Liver (tissue), 9 donors: ENCODE results near the gene ADAR. TPM values are rescaled to one million over a fixed set of nuclear protein-coding genes. Genes with fewer than 3 reads are reported as not detected.

Experiments used
- DNase-seq: peaks from one replicate; pipeline ENCODE4 v3.0.0-alpha.2; 2017; ENCODE audit warnings: low spot score
- H3K27ac ChIP-seq, 2 donors: one replicate each; pipeline ENCODE4 v1.7.0; 2013; ENCODE audit warnings: inconsistent platforms in 2 of 2, low read length in 2 of 2, control low read depth in 1 of 2, low read depth in 1 of 2, mild to moderate bottlenecking in 1 of 2
- H3K27me3 ChIP-seq, 4 donors: one replicate each; pipeline versions ENCODE4 v1.6.1 to v1.7.0; 2013; ENCODE audit warnings: low read length in 3 of 4, inconsistent platforms in 1 of 4, mild to moderate bottlenecking in 1 of 4, moderate library complexity in 1 of 4; ENCODE audit not compliant: control insufficient read depth in 4 of 4, insufficient read depth in 4 of 4
- H3K36me3 ChIP-seq, 4 donors: one replicate each; pipeline versions ENCODE4 v1.6.1 to v1.7.0; 2013; ENCODE audit warnings: low read length in 3 of 4, mild to moderate bottlenecking in 3 of 4, low read depth in 1 of 4, moderate library complexity in 1 of 4; ENCODE audit not compliant: control insufficient read depth in 4 of 4, insufficient read depth in 3 of 4
- H3K4me1 ChIP-seq, 4 donors: one replicate each; pipeline versions ENCODE4 v1.6.1 to v1.7.0; 2013; ENCODE audit warnings: low read length in 3 of 4, mild to moderate bottlenecking in 3 of 4, moderate library complexity in 1 of 4; ENCODE audit not compliant: control insufficient read depth in 4 of 4, insufficient read depth in 4 of 4
- H3K4me3 ChIP-seq, 3 donors: one replicate each; pipeline versions ENCODE4 v1.6.1 to v1.7.0; 2013; ENCODE audit warnings: low read length in 3 of 3, control low read depth in 1 of 3, low read depth in 1 of 3, mild to moderate bottlenecking in 1 of 3
- H3K9ac ChIP-seq, 2 donors: one replicate each; pipeline ENCODE4 v1.7.0; 2013; ENCODE audit warnings: low read length in 2 of 2, mild to moderate bottlenecking in 2 of 2, moderate library complexity in 2 of 2, control low read depth in 1 of 2, low read depth in 1 of 2
- H3K9me3 ChIP-seq, 4 donors: one replicate each; pipeline versions ENCODE4 v1.6.1 to v1.7.0; 2013; ENCODE audit warnings: low read length in 3 of 4; ENCODE audit not compliant: control insufficient read depth in 4 of 4
- EGR1 ChIP-seq, 2 donors: IDR thresholded peaks; 2 replicates each; pipeline ENCODE4 v1.6.1; 2016 to 2018; ENCODE audit warnings: antibody characterized with exemption in 2 of 2, low read depth in 2 of 2
- FOXA1 ChIP-seq: IDR thresholded peaks from 2 replicates; pipeline ENCODE4 v1.6.1; 2016; ENCODE audit warnings: antibody characterized with exemption
- GABPA ChIP-seq, 2 donors: IDR thresholded peaks in 1 of 2; conservative IDR thresholded peaks in 1 of 2; 2 replicates each; pipeline ENCODE4 v1.6.1; 2016; ENCODE audit warnings: antibody characterized with exemption in 2 of 2, mild to moderate bottlenecking in 1 of 2, moderate library complexity in 1 of 2
- HNF4A ChIP-seq, 2 donors: conservative IDR thresholded peaks; 2 replicates each; pipeline ENCODE4 v1.6.1; 2016; ENCODE audit warnings: antibody characterized with exemption in 2 of 2, mild to moderate bottlenecking in 2 of 2
- HNF4G ChIP-seq: IDR thresholded peaks from 2 replicates; pipeline ENCODE4 v1.6.1; 2016; ENCODE audit warnings: antibody characterized with exemption
- JUND ChIP-seq, 2 donors: IDR thresholded peaks; 2 replicates each; pipeline ENCODE4 v1.6.1; 2016; ENCODE audit warnings: antibody characterized with exemption in 2 of 2
- RAD21 ChIP-seq, 2 donors: IDR thresholded peaks; 2 replicates each; pipeline ENCODE4 v1.6.1; 2016; ENCODE audit warnings: antibody characterized with exemption in 2 of 2, mild to moderate bottlenecking in 2 of 2
- RXRA ChIP-seq, 2 donors: IDR thresholded peaks; 2 replicates each; pipeline ENCODE4 v1.6.1; 2017 to 2018; ENCODE audit warnings: antibody characterized with exemption in 2 of 2, mild to moderate bottlenecking in 1 of 2
- WGBS: extraction: QIAGEN DNeasy Blood & Tissue Kit; methylation state at CpG from one replicate; pipeline ENCODE4 v1.1.7; 2013; 5-methylcytosine and 5-hydroxymethylcytosine counted together
- polyA plus RNA-seq, 2 donors: library from polyadenylated mRNA; stranded (reverse) in 1 of 2; unstranded in 1 of 2; fragments of 200-250 nt in 1 of 2; fragments of >200 nt in 1 of 2; fragmentation: Nextera tagmentation in 1 of 2; extraction: Ambion mirVana in 1 of 2; gene quantifications; one replicate each; pipeline versions ENCODE4 v1.2.1 to v1.2.3, GENCODE V29; 2013 to 2015
- total RNA-seq, 2 donors: library from RNA; depleted of rRNA; stranded (reverse); fragments of >200 nt; gene quantifications; one replicate each; pipeline ENCODE4 v1.2.3, GENCODE V29; 2014
- TF ChIP-seq, protein P1 (sequence below): IDR thresholded peaks from 2 replicates; pipeline ENCODE4 v1.6.1; 2016; ENCODE audit warnings: antibody characterized with exemption, mild to moderate bottlenecking
- TF ChIP-seq, protein P2 (sequence below): fragments of 150-350 bp; IDR thresholded peaks from 2 replicates; pipeline ENCODE4 v1.5.1; 2017; ENCODE audit warnings: improper control_type of control experiment, low read depth, low read length; ENCODE audit not compliant: missing input control
- TF ChIP-seq, protein P3 (sequence below): IDR thresholded peaks from 2 replicates; pipeline ENCODE4 v1.6.1; 2016; ENCODE audit warnings: antibody characterized with exemption
- TF ChIP-seq, protein P4 (sequence below): IDR thresholded peaks from 2 replicates; pipeline ENCODE4 v1.6.1; 2016; ENCODE audit warnings: antibody characterized with exemption
- TF ChIP-seq, protein P5 (sequence below): IDR thresholded peaks from 2 replicates; pipeline ENCODE4 v1.6.1; 2016; ENCODE audit warnings: antibody characterized with exemption
- donor health status: healthy.
- donor health status: healthy.
- donor health status: healthy.
- donor health status: healthy.
- donor health status: healthy.

Gene ADAR
- total and polyA plus RNA-seq, 4 donors: 39.3 to 76.1 (median 51.1) TPM

DNA sequence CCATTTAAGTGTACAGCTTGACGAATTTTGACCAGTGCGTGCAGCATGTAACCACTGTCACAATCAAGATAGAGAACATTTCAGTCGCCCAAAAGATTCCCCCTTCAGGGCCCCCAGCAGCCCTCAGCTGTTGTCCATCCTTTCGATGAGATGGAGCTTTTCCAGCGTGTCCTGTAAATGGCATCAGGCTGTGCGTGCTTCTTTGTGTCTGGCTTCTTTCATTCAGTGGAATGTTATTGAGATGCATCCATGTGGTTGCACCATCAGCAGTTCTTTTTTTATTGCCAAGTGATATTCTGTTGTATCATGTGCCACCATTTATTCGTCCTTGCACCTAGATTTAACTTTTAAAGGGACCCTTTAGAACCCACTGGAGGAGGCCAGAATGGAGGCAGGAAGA, 71.4 kb downstream of the ADAR start:
- H3K4me3 ChIP-seq: no peak overlapping the region
- TF ChIP-seq HNF4A (conservative IDR thresholded peaks at IDR 0.05) (no peak), GABPA (IDR thresholded peaks at IDR 0.05 in 1 of 2, conservative IDR thresholded peaks at IDR 0.05 in 1 of 2) (no peak), JUND (IDR thresholded peaks at IDR 0.05) (no peak), FOXA1 (no peak), HNF4G (no peak), RXRA (IDR thresholded peaks at IDR 0.05) (no peak)
- TF ChIP-seq, protein P1, sequence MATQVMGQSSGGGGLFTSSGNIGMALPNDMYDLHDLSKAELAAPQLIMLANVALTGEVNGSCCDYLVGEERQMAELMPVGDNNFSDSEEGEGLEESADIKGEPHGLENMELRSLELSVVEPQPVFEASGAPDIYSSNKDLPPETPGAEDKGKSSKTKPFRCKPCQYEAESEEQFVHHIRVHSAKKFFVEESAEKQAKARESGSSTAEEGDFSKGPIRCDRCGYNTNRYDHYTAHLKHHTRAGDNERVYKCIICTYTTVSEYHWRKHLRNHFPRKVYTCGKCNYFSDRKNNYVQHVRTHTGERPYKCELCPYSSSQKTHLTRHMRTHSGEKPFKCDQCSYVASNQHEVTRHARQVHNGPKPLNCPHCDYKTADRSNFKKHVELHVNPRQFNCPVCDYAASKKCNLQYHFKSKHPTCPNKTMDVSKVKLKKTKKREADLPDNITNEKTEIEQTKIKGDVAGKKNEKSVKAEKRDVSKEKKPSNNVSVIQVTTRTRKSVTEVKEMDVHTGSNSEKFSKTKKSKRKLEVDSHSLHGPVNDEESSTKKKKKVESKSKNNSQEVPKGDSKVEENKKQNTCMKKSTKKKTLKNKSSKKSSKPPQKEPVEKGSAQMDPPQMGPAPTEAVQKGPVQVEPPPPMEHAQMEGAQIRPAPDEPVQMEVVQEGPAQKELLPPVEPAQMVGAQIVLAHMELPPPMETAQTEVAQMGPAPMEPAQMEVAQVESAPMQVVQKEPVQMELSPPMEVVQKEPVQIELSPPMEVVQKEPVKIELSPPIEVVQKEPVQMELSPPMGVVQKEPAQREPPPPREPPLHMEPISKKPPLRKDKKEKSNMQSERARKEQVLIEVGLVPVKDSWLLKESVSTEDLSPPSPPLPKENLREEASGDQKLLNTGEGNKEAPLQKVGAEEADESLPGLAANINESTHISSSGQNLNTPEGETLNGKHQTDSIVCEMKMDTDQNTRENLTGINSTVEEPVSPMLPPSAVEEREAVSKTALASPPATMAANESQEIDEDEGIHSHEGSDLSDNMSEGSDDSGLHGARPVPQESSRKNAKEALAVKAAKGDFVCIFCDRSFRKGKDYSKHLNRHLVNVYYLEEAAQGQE: no peak
- TF ChIP-seq, protein P2, sequence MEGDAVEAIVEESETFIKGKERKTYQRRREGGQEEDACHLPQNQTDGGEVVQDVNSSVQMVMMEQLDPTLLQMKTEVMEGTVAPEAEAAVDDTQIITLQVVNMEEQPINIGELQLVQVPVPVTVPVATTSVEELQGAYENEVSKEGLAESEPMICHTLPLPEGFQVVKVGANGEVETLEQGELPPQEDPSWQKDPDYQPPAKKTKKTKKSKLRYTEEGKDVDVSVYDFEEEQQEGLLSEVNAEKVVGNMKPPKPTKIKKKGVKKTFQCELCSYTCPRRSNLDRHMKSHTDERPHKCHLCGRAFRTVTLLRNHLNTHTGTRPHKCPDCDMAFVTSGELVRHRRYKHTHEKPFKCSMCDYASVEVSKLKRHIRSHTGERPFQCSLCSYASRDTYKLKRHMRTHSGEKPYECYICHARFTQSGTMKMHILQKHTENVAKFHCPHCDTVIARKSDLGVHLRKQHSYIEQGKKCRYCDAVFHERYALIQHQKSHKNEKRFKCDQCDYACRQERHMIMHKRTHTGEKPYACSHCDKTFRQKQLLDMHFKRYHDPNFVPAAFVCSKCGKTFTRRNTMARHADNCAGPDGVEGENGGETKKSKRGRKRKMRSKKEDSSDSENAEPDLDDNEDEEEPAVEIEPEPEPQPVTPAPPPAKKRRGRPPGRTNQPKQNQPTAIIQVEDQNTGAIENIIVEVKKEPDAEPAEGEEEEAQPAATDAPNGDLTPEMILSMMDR: no peak
- TF ChIP-seq, protein P3, sequence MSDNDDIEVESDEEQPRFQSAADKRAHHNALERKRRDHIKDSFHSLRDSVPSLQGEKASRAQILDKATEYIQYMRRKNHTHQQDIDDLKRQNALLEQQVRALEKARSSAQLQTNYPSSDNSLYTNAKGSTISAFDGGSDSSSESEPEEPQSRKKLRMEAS: no peak
- TF ChIP-seq, protein P4, sequence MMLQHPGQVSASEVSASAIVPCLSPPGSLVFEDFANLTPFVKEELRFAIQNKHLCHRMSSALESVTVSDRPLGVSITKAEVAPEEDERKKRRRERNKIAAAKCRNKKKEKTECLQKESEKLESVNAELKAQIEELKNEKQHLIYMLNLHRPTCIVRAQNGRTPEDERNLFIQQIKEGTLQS: no peak
- no peak for DNase-seq
- H3K4me1 ChIP-seq: no peaks in the 10 kb centered on the region
- WGBS: 84% methylated on average over 7 of the region's 7 CpGs
- no peaks in the 10 kb centered on the region for H3K27me3 ChIP-seq
- H3K9me3 ChIP-seq: no peaks in the 10 kb centered on the region
- no peak overlapping the region for H3K9ac ChIP-seq
- H3K36me3 ChIP-seq: no peaks in the 10 kb centered on the region
- H3K27ac ChIP-seq: no peak overlapping the region

DNA sequence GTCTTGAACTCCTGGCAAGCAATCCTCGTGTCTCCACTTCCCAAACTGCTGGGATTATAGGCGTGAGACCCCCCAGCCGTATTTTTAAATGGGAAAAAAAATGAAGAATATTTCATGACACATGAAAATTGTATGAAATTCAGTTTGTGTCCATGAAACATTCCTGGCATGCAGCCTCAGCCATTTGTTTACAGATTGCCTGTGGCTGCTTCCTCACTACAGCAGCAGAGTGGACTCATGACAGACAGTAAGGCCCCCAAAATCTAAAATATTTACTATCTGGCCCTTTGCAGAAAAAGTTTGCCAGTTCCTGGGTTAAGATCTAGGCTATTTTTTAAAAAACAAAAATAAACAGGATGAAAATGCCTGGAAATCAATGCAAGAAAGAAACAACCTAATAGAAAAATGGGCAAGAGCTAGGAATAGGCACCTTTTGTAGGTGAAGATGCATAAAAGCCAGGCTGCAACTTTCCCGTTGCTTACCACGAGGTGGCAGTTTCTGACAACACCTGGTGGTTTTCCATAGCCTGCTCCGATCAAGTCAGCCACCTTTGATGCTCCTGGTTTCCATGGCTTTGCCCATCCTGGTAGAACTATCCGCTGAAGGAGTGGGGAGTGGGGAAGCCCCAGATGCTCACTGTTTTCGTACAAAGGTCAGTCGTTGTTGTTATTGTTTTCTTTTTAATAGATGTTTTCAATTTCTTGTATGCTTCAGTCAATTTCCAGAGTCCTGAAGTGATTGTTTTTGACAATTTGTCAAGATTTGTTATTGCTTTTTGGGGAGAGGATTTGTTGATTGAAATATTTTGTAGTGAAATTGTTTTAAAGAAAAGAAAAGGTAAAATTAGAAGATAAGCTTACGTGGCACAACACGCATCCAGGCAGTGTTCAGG, 73.8 kb downstream of the ADAR start:
- Histone ChIP-seq H3K27me3 (no peaks in the 10 kb centered on the region), H3K9ac (no peak overlapping the region), H3K4me1 (no peaks in the 10 kb centered on the region), H3K4me3 (no peak overlapping the region), H3K27ac (no peak overlapping the region), H3K9me3 (no peaks in the 10 kb centered on the region), H3K36me3 (no peaks in the 10 kb centered on the region)
- no peak for DNase-seq
- 51% methylated on average over 11 of the region's 11 CpGs for WGBS
- TF ChIP-seq, protein P1: peak; percentile 16
- TF ChIP-seq, protein P5, sequence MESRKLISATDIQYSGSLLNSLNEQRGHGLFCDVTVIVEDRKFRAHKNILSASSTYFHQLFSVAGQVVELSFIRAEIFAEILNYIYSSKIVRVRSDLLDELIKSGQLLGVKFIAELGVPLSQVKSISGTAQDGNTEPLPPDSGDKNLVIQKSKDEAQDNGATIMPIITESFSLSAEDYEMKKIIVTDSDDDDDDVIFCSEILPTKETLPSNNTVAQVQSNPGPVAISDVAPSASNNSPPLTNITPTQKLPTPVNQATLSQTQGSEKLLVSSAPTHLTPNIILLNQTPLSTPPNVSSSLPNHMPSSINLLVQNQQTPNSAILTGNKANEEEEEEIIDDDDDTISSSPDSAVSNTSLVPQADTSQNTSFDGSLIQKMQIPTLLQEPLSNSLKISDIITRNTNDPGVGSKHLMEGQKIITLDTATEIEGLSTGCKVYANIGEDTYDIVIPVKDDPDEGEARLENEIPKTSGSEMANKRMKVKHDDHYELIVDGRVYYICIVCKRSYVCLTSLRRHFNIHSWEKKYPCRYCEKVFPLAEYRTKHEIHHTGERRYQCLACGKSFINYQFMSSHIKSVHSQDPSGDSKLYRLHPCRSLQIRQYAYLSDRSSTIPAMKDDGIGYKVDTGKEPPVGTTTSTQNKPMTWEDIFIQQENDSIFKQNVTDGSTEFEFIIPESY: no peak
- TF ChIP-seq, protein P2: peak; percentile 64
- TF ChIP-seq RXRA (IDR thresholded peaks at IDR 0.05) (peak in 1 of 2 donors; percentile 9), RAD21 (IDR thresholded peaks at IDR 0.05) (peak; percentile 88 to 91), EGR1 (IDR thresholded peaks at IDR 0.05; ENCODE audit: low read depth in 2 of 2) (no peak)
